Fibroblast of upper back skin (primary cell): ENCODE measurements around the gene TOPORS.
A peak's percentile ranks its signal among the peaks of the same experiment; 100 is the strongest.
"Not testable (repeated sequence)": the region's sequence is repeated elsewhere in the genome, so short reads cannot be mapped to it uniquely, and the experiment has no call there.

Experiments used
- DNase-seq: peaks from one replicate; pipeline ENCODE4 v3.0.0-alpha.2; 2013

TOPORS gene

GRCh38 chr9:32552172-32552872 lies at the start of gene TOPORS, which contains the start of gene SMIM27:
Gene TOPORS (minus strand): TSS chr9:32552586. CDS start chr9:32552436, 150 bp downstream.
Gene SMIM27 (plus strand): TSS chr9:32552327. CDS start chr9:32552435, 108 bp downstream.
- DNase-seq = peak; percentile 89

GRCh38 chr9:32599021-32599420 lies 46.6 kb upstream of the TOPORS start:
- DNase-seq = not testable (repeated sequence)

GRCh38 chr9:32596936-32597335 lies 44.5 kb upstream of the TOPORS start:
- no peak for DNase-seq

- DNase-seq = no peak
Observed at GRCh38 chr9:32596096-32596865, 43.9 kb upstream of the TOPORS start.

GRCh38 chr9:32590898-32591297 lies 38.5 kb upstream of the TOPORS start:
- DNase-seq = no peak

- DNase-seq = no peak
Observed at GRCh38 chr9:32590476-32590875, 38.1 kb upstream of the TOPORS start.

- DNase-seq = peak; percentile 53
Observed at GRCh38 chr9:32589083-32589723, 36.8 kb upstream of the TOPORS start.

- no peak for DNase-seq
Observed at GRCh38 chr9:32587901-32588300, 35.5 kb upstream of the TOPORS start.

- DNase-seq = peak; percentile 40
Observed at GRCh38 chr9:32584784-32585183, 32.4 kb upstream of the TOPORS start.

- DNase-seq = peak; percentile 63
Observed at GRCh38 chr9:32581512-32582143, 29.2 kb upstream of the TOPORS start.

- no peak for DNase-seq
Observed at GRCh38 chr9:32580631-32581300, 28.4 kb upstream of the TOPORS start.

- DNase-seq = peak; percentile 54
Observed at GRCh38 chr9:32579706-32580331, 27.4 kb upstream of the TOPORS start.

GRCh38 chr9:32578976-32579375 lies 26.6 kb upstream of the TOPORS start:
- DNase-seq = no peak

GRCh38 chr9:32577316-32577715 lies 24.9 kb upstream of the TOPORS start:
- no peak for DNase-seq

- no peak for DNase-seq
Observed at GRCh38 chr9:32574858-32575257, 22.5 kb upstream of the TOPORS start.

- no peak for DNase-seq
Observed at GRCh38 chr9:32573821-32574220, 21.4 kb upstream of the TOPORS start.

- peak; percentile 93 for DNase-seq
Observed at GRCh38 chr9:32572900-32573523, 20.6 kb upstream of the TOPORS start, which contains the start of gene NDUFB6. Gene NDUFB6 (minus strand): TSS chr9:32573159. CDS start chr9:32573060, 99 bp downstream.

- peak; percentile 67 for DNase-seq
Observed at GRCh38 chr9:32571969-32572899, 19.8 kb upstream of the TOPORS start.

GRCh38 chr9:32570262-32570661 lies 17.9 kb upstream of the TOPORS start:
- no peak for DNase-seq

GRCh38 chr9:32566770-32567169 lies 14.4 kb upstream of the TOPORS start:
- DNase-seq = no peak
